ENCODE data around the gene NMUR2. TPM values are rescaled to one million over a fixed set of nuclear protein-coding genes. Genes with fewer than 3 reads are reported as not detected.

NMUR2 gene
- total RNA-seq, 1 experiment from 2014 or later = not detected

DNA sequence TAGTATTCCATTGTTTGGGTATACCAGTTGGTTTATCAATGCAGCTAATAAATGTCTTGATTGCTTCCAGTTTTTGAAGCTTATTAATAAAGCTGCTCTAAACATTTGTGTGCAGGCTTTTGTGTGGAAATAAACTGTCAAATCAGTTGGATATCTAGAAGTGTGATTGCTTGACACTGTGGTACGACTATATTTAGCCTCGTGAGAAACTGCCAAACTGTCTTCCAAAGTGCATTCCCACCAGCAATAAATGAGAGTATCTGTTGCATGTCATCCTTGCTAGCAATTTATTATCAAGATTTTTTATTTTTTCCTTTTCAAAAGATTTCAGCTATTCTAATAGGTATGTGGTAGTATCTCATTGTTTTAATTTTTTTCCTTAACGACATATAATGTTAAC lies 37.5 kb downstream of the NMUR2 start:
- Histone ChIP-seq H3K9me3 (ENCODE audit: insufficient read depth, low read depth) (no peaks in the 10 kb centered on the region), H3K79me2 (ENCODE audit: low read depth) (no peaks in the 10 kb centered on the region), H3K27ac (no peak overlapping the region), H3K4me1 (replicated peaks; ENCODE audit: insufficient read depth) (no peaks in the 10 kb centered on the region), H3K9me2 (ENCODE audit: insufficient read depth) (no peaks in the 10 kb centered on the region), H3F3A (ENCODE audit: insufficient read depth, low read depth) (no peaks in the 10 kb centered on the region), H4K20me1 (ENCODE audit: insufficient read depth) (no peaks in the 10 kb centered on the region), H3K36me3 (ENCODE audit: low read depth) (no peaks in the 10 kb centered on the region), H3K4me3 (no peak overlapping the region), H3K27me3 (ENCODE audit: insufficient read depth, low read depth) (no peaks in the 10 kb centered on the region), H3K4me2 (no peak overlapping the region), H2AFZ (no peak overlapping the region)
- no peak for DNase-seq
- no TSS peak for BruUV-seq (replicated peaks)
- TF ChIP-seq, protein P1, sequence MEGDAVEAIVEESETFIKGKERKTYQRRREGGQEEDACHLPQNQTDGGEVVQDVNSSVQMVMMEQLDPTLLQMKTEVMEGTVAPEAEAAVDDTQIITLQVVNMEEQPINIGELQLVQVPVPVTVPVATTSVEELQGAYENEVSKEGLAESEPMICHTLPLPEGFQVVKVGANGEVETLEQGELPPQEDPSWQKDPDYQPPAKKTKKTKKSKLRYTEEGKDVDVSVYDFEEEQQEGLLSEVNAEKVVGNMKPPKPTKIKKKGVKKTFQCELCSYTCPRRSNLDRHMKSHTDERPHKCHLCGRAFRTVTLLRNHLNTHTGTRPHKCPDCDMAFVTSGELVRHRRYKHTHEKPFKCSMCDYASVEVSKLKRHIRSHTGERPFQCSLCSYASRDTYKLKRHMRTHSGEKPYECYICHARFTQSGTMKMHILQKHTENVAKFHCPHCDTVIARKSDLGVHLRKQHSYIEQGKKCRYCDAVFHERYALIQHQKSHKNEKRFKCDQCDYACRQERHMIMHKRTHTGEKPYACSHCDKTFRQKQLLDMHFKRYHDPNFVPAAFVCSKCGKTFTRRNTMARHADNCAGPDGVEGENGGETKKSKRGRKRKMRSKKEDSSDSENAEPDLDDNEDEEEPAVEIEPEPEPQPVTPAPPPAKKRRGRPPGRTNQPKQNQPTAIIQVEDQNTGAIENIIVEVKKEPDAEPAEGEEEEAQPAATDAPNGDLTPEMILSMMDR (conservative IDR thresholded peaks at IDR 0.05) = no peak
- TF ChIP-seq EZH2 (IDR thresholded peaks at IDR 0.05; ENCODE audit: low read depth) = no peak
- intact Hi-C loops (cut with micrococcal nuclease; ENCODE audit: unreplicated experiment) = no loop called here
- ChIA-PET CTCF (no interaction called here), POLR2A (ENCODE audit: unreplicated experiment) (no interaction called here)

DNA sequence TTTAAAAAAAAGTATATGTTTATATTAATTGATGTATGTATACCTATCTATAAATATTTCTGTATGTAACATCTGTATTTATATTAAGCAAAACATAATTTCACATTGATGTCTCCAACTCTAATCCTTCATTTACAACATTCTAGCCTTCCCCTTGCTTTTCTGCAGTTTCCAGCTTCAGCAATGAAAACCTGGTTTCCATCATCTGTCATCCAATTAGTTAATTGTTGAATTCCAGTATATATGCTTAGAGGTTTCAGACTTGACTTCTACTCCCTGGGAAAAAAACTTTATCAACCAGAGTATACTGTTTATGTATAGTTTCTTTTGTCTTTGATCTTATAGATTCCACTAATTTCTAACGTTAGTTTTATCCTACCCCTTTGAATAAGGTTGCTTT lies 38.4 kb downstream of the NMUR2 start:
- ChIA-PET CTCF (no interaction called here), POLR2A (ENCODE audit: unreplicated experiment) (no interaction called here)
- Histone ChIP-seq H3K4me1 (replicated peaks; ENCODE audit: insufficient read depth) (no peaks in the 10 kb centered on the region), H3K9me2 (ENCODE audit: insufficient read depth) (no peaks in the 10 kb centered on the region), H3K36me3 (ENCODE audit: low read depth) (no peaks in the 10 kb centered on the region), H3K4me2 (no peak overlapping the region), H4K20me1 (ENCODE audit: insufficient read depth) (no peaks in the 10 kb centered on the region), H3F3A (ENCODE audit: insufficient read depth, low read depth) (no peaks in the 10 kb centered on the region), H3K79me2 (ENCODE audit: low read depth) (no peaks in the 10 kb centered on the region), H3K27me3 (ENCODE audit: insufficient read depth, low read depth) (no peaks in the 10 kb centered on the region), H2AFZ (no peak overlapping the region), H3K27ac (no peak overlapping the region), H3K9me3 (ENCODE audit: insufficient read depth, low read depth) (no peaks in the 10 kb centered on the region), H3K4me3 (no peak overlapping the region)
- TF ChIP-seq, protein P1 (conservative IDR thresholded peaks at IDR 0.05) = no peak
- TF ChIP-seq EZH2 (IDR thresholded peaks at IDR 0.05; ENCODE audit: low read depth) = no peak
- DNase-seq = no peak
- intact Hi-C loops (cut with micrococcal nuclease; ENCODE audit: unreplicated experiment) = no loop called here
- no TSS peak for BruUV-seq (replicated peaks)

DNA sequence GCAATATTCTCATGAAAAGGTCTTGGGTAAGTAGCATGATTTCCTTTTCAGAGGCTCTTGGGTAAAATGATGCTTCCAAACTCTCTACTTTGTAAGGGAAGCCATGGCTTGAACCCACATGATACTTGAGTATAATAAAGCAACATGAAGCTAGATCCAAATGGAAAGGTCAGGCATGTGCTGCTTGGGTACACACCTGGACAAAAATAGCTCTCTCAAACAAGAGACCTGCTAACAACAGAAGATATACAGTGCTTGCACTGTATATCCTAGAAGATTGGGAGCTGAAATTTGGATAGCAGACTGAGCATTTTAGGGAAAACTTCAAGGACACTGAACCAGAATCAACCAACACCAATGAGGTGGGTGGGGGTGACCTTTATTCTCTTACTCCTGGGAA lies 40.2 kb downstream of the NMUR2 start:
- Histone ChIP-seq H3K9me3 (ENCODE audit: insufficient read depth, low read depth) (no peaks in the 10 kb centered on the region), H3K27ac (no peak overlapping the region), H3K9me2 (ENCODE audit: insufficient read depth) (no peaks in the 10 kb centered on the region), H3K4me3 (no peak overlapping the region), H4K20me1 (ENCODE audit: insufficient read depth) (no peaks in the 10 kb centered on the region), H3K4me2 (no peak overlapping the region), H3F3A (ENCODE audit: insufficient read depth, low read depth) (no peaks in the 10 kb centered on the region), H3K79me2 (ENCODE audit: low read depth) (no peaks in the 10 kb centered on the region), H3K4me1 (replicated peaks; ENCODE audit: insufficient read depth) (no peaks in the 10 kb centered on the region), H3K36me3 (ENCODE audit: low read depth) (no peaks in the 10 kb centered on the region), H2AFZ (no peak overlapping the region), H3K27me3 (ENCODE audit: insufficient read depth, low read depth) (no peaks in the 10 kb centered on the region)
- ChIA-PET POLR2A (ENCODE audit: unreplicated experiment) (no interaction called here), CTCF (no interaction called here)
- no TSS peak for BruUV-seq (replicated peaks)
- no peak for DNase-seq
- TF ChIP-seq EZH2 (IDR thresholded peaks at IDR 0.05; ENCODE audit: low read depth) = no peak
- TF ChIP-seq, protein P1 (conservative IDR thresholded peaks at IDR 0.05) = no peak
- intact Hi-C loops (cut with micrococcal nuclease; ENCODE audit: unreplicated experiment) = no loop called here
